Renal cortical epithelial cell (primary cell): Measurements from ENCODE around the gene UNC13D. TPM values are rescaled to one million over a fixed set of nuclear protein-coding genes. Genes with fewer than 3 reads are reported as not detected.
"Not testable (repeated sequence)": the region's sequence is repeated elsewhere in the genome, so short reads cannot be mapped to it uniquely, and the experiment has no call there.

Experiments used
- DNase-seq: peaks from one replicate; pipeline ENCODE4 v3.0.0-alpha.2; 2011; ENCODE audit warnings: low read depth
- total RNA-seq: library from RNA; depleted of rRNA; stranded (reverse); fragments of >200 nt; gene quantifications from 2 replicates; pipeline ENCODE4 v1.2.3, GENCODE V29; 2014

UNC13D gene
- total RNA-seq, 1 donor from 2014 or later, result 0.70 TPM

DNA sequence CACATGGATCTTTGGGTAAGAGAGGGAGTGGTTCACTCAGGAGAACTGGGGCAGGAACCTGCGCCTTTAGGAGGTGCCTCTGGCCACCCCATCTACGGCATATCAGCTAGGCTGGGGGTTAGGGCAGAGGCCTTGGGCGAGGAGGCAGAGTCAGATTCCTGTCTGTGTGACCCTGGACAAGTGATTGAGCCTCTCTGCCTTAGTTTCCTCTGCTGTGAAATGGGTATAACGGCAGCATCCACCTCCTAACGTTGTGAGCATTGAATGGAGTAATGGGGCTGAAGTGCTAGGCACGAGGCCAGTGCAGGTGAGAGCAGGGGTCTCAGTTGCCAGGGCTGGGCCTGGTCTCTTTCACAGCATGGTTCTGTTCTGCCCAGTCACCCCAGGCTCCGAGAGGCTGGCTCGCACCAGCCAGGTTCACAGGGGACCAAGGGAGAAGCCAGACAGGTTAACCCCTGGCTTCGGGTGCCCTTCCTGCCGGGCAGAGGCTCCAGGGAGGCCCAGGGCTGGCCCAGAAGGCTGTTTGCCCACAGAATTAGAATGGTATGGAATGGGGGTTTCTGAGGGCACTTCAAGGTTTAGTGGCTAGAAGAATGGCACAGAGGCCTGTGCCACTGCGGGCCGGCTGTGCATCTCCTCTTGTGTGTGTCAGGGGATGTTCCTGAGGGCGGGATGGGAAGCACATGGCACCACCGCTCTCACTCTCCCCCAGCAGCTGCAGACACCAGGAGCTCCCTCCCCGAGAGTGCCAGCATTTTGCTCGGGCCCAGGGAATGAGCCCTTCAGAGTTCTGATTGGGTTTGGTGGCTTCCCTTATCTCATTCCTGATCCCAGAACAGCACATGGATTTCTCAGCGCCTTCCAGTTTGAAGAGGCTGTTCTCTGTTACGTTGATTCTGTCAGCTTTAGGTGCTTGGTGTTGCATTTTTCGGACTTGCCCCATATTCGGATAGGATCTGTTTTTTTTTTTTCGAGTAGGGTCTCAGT is 23.8 kb downstream of the UNC13D start:
- DNase-seq, result no peak

DNA sequence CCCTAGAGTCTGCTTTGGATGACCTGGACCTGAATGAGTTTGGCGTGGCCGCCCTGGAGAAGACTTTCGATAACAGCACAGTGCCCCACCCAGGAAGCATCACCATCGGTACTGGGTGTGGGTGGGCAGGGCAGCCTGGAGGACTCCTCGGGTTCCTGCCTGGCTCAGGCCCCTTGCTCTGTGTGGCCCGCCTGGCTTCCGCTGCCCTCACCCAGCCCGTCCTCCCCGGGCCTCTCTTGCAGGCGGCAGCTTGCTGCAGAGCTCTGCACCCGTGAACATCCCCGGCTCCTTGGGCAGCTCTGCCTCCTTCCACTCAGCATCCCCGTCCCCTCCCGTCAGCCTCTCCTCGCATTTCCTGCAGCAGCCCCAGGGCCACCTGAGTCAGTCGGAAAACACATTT is 24.5 kb downstream of the UNC13D start:
- DNase-seq, result no peak

DNA sequence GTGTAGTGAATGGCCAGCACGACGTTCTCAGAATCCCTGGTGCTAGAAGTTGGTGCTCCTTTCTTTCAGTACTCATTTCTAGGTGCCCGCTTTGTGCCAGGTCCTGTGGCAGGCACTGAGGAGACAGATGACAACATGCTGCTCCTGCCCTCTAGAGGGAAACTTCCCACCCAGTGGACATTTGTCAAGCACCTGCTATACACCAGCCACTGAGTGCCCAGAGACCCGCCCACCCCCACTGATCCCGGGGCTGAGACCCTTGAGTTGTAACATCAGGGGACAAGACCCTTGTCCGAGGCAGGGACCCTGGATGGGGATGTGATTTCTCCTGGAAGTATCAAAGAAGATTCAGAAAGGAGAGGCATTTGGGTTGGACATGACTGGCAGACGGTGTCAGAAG is 25.1 kb downstream of the UNC13D start:
- DNase-seq, result no peak

DNA sequence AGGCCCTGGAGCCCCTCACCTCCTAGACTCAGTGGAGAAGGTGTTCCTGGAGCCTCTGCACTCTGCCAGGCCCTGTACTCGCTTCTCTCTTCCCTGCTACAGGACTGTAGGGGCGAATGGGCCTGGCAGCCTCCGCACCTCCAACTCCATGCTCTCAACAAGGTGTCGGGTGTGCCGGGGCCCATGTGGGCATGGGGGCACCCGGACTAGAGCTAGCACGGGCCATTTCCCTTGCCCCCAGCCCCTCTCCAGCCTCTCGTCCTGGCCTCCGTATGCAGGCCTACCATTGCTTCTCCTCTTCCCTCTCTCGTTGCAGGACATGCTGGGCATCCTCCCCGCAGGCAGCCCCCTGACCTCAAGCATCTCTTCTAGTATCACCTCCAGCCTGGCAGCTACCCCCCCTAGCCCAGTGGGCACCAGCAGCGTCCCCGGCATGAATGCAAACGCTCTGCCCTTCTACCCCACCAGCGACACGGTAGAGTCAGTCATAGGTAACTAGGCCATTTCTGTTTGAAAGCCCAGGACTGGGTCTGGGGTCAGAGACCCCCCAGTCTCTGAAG is 25.8 kb downstream of the UNC13D start:
- no peak for DNase-seq

DNA sequence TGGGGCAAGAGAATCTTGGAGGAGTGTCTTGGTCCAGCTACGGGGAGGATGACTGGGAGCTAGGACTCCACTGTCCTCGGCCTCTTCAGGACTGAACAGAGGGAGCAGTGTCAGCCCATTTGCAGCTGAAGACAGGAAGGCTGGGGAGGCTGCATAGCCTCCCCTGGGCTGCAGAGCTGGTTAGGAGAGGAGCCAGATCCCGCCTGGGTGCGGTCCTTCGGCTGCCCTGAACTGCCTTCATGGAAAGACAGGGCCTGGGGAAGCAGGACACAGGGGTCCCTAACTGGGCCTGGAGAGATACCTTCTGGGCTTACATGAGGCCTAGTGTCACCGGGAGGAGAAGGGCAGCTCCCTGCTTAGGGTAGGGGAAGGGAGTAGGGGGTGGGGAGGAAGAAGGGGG is 26.6 kb downstream of the UNC13D start:
- DNase-seq, result no peak

DNA sequence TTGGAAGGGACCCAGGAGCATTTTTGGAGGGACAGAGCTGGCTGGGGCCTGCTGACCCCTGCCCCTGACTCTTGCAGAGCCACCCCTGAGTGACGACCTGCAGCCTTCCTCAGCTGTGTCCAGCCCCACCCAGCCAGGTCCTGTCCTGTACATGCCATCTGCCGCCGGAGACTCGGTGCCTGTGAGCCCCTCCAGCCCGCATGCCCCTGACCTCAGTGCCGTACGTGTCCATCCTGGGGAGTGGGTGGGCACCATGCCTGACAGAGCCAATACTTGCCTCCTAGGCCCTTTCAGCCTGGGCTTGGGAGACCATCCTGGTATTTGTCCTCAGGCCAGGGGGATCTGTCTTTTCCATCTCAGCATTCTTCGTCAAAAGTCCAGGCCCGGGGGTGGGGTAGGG is 27.5 kb downstream of the UNC13D start:
- no peak for DNase-seq

DNA sequence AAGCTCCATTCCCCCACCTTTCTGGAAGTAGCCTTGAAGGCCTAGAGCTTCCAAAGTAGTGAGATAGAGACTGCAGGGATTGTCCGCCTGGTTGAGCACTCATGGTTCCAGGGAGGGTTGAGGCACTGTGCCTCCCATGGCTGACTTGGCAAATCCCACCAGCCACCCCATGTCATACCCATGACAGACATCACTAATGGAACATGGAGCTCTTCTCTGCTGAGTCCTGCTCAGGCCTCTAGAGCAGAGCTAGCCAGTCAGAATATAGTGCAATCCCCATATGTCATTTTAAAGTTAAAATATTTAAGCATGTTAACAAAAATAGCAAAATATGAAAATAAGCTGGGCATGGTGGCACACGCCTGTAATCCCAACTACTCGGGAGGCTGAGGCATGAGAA is 28.8 kb downstream of the UNC13D start:
- no peak for DNase-seq

DNA sequence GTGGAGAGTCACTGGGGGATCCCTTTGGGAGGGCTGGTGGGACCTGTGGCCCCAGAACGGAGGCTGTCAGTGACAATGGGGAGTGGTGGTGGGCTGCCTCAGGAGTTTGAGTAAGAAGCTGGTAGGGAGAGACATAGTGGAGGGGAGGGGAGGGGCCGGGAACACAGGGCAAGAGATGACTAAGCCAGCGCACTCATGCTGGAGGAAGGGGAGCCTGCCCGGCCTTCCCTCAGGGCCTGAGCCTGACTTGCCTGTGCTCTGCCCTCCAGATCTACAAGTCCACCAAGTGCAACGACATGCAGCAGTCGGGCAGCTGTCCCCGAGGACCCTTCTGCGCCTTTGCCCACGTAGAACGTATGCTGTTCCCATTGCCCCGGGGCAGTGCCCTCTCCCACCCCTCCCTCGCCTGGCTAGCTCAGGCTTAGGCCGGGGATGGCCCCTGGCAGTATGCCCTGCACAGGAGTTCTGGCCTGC is 29.3 kb downstream of the UNC13D start:
- DNase-seq, result peak; percentile 48

DNA sequence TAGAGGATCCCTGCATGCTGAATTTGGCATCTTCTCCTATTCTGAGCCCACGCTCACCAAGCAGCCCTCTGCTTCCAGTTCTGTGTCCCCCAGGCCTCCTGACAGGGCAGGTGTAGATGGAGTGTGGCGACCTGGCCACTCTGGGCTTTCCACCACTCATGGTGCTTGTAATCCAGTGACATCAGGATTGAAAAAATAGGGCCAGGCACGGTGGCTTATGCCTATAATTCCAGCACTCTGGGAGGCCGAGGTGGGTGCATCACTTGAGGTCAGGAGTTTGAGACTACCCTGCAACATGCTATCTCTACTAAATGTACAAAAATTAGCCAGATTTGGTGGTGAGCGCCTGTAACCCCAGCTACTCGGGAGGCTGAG is 30.2 kb downstream of the UNC13D start:
- no peak for DNase-seq

DNA sequence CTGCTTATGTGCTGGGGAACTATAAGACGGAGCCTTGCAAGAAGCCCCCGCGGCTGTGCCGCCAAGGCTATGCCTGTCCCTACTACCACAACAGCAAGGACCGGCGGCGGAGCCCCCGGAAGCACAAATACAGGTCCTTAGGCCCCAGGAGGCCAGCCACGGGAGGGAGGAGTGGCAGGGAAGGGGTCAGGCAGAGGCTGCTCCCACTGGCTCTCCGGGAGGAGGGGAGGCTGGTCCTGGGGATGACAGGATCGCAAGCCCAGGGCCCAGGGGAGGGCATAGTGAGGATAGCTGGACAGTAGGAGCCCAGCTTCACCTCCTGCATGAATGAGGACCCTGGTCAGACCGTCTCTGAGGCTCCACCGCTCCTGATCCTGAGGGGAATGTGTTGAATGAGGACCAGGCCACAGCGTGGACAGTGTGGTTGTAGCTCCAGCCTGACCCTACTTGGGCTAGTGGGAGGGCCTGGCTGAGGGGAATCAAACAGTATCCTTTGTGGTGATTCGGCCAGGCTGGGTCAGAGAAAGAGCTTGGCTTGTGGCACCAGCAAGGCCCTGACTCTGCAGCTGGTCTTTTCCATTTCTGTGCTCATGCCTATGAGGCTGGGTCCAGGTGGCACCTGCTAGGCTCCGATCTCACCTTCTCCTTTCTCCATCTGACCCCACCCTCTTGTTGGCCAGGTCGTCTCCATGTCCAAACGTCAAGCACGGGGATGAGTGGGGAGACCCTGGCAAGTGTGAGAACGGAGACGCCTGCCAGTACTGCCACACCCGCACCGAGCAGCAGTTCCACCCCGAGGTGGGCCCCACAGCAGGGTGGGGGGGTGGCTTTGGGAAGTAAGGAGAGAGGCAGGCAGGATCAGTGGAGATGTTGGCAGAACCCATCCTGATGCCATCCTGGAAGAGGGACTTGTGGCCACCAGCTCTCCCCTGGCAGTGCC is 30.9 kb downstream of the UNC13D start:
- no peak for DNase-seq

DNA sequence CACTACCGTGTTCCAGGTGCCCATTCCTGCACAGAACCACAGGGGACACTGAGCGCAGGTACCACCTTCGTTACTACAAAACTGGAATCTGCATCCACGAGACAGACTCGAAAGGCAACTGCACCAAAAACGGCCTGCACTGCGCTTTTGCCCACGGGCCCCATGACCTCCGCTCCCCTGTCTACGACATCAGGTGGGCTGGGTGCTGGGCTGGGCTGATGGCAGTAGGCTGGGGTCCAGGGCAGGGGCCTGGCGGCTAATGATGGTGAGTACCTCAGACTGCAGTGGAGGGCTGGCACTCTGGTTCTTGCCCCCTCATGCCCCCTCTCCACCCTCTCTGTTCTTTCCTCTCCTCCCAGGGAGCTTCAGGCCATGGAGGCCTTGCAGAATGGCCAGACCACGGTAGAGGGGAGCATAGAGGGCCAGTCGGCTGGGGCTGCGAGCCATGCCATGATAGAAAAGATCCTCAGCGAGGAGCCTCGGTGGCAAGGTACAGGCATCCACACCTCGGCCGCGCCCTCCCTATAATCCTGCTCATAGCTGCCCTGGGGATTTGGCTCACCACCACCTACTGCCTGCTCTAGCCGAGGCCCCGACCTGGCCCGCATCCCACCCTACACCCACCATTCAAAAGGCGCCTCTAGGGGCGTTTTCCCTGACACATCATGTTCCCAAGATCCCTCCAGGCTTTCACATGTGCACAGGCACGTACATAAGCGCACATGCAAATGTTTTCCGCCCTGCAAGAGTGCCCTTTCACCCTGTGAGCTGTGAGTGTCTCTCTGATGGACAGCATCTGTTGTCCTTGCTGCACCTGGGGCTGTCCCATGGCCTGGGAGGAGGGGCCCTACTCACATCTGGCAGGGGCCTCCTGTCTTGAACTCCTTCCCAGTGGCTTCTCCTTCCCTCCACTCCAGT is 31.8 kb downstream of the UNC13D start:
- no peak for DNase-seq

DNA sequence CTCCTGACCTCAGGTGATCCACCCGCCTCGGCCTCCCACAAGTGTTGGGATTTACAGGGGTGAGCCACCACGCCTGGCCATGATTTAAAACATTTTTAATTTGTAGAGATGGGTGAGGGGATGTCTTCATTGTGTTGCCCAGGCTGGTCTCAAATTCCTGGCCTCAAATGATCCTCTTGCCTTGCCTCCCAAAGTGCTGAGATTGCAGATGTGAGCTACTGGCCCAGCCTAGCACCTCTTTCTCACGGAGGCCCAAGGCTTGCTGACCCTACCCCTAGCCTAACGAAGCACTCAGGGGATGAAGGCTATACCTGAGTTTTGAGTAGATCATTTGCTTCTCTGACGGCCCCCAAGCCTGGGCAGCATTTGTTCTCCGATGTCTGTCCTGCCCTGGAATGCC is 33.0 kb downstream of the UNC13D start:
- DNase-seq, result no peak

DNA sequence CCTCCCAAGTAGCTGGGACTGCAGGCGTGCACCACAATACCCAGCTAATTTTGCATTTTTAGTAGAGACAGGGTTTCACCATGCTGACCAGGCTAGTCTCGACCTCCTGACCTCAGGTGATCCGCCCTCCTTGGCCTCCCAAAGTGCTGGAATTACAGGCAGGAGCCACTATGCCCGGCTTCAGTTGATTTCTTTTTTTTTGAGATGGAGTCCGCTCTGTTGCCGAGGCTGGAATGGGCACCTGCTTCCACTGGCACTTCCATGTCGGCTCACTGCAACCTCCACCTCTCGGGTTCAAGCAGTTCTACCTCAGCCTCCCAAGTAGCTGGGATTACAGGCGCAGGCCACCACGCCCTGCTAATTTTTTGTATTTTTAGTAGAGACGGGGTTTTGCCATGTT is 33.4 kb downstream of the UNC13D start:
- not testable (repeated sequence) for DNase-seq

DNA sequence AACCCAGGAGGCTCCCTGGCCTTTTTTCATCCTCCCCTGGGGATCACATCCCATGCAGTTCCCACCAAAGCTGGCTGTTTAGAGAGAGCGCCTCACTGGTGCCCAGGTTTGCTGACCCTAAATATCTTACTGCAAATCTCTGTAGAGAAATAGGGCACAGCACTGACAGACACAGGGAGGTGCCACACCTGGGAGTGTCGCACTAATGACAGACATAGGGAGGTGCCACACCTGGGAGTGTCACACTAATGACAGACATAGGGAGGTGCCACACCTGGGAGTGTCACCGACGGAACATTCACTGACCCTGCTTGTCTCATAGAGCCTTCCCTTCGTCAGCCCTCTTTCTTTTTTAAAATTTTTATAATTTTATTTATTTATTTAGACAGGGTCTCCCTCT is 34.0 kb downstream of the UNC13D start:
- no peak for DNase-seq

DNA sequence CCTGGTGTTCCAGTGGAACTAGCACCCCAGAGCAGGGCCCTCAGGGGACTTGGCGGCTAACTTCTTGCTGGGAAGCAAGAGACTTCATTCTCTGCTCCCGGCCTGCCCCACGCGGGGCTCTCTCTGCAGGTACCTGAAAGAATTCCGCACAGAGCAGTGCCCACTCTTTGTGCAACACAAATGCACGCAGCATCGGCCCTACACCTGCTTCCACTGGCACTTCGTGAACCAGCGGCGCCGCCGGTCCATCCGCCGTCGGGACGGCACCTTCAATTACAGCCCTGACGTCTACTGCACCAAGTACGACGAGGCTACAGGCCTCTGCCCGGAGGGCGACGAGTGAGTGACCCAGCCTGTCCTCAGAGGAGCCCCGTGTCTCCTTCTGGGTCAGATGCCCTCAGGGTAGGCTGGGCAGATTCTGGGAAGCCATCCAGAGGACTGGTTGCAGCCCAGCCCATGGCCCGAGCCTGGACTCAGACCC is 34.5 kb downstream of the UNC13D start:
- DNase-seq, result no peak

DNA sequence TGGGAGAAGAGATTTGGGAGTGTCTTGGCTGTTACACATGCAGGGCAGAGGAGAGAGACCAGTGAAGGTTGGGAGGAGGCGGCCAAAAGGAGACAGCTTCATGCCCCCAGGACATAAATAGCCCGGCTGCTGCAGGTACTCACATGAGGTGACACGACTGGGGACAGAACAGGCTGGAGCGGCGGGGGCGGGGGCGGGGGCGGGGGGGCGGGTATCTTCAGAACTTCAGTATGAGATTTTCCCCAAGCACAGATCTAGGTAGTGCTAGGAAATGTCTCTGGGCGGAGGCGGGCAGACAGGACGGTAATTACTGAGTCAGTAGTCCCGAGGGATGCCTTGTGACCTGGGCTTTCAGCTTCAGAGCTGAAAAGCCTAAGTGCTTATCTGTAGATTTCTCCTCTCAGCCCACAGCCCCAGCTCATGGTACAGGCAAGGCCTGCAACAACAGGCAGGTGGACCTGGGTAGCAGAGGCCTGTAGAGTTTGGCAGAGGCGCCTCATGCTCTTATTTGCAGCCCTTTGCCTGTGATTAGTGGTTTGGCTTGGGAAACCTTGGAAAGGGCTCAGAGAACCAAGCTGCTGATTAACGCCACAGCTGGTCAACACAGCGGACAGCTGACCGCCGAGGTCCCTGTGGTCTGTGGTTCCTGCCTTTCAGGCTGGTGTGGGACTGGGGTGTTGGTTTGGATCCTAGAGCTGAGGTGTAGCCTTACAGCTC is 35.1 kb downstream of the UNC13D start:
- DNase-seq, result peak; percentile 44

DNA sequence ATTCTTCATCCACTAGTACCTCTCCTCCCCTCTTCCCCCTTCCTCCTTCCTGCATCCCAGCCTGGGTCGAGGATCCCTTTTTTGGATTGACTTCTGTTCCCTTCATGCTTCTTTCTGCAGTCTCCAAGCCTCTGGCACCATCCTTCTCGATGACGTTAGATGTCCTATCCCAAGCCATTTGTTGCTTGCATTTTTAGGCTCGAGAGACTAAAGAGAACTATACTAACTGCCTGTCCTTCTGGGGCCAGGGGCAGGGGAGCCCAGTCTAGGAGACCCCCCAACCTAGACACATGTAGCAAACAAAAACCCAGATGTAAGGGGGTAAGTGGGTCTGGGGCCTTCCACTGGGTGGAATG is 35.7 kb downstream of the UNC13D start:
- DNase-seq, result no peak

DNA sequence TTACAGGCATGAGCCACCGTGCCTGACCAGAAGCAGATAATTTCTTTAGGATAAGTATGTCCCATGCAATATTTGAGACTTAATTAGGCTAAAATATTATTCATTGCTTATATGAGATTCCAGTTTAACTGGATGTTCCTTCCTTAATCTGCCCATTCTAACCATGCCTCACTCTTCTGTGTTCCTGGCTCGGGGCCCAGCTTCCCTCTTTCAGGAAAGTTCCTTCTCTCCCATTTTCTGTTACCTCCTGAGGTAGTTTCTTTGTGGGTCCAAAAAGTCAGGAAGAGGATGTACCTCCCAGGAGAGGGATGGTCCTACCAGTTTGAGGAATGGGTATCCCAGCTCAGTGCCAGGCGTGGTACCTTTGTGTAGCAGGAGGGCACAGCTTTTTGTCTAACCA is 36.3 kb downstream of the UNC13D start:
- no peak for DNase-seq

DNA sequence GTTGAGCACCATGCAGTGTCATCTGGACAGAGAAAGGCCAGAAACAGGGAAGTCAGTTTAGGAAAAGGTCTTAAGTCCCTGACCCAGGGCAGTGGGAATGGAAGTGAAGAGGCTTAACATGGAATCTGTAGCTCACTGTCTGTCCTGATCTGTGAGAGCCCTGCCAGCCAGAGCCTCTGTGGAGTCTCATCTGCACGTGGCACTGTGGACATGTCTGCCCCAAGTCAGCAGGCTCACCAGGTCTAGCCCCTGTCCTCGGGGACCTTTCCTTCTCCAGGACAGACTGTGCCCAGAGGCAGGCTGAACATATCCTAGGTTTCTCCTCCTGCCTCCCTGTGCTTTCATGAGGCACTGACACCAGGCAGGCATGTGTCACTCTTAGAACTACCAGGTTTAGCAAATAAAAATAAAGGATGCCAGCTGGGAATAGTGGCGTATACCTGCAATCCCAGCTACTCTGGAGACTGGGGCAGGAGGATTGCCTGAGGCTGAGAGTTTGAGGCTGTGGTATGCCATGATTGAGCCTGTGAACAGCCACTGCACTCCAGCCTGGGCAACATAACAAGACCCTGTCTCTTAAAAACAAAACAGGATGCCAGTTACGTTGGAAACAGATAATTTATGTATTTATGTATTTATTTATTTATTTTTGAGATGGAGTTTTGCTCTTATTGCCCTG is 37.2 kb downstream of the UNC13D start:
- no peak for DNase-seq

DNA sequence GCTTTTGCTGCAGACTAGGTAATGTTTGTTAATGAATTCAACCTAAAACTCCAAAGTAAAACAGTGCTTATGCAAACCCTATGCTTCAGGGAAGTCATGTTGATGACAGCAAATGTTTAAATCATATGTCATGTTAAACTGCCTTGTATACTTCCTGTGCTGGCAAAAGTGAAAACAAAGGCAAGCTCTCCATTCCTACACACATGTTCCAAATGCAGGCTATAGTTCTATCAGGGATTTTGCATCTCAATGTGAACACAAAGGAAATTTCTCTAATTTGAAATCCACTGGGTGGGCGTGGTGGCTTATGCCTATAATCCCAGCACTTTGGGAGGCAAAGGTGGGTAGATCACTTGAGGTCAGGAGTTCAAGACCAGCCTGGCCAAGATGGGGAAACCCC is 40.3 kb downstream of the UNC13D start:
- DNase-seq, result no peak
